Activated T-cell treated with anti-CD3 and anti-CD28 coated beads for 24 hours (primary cell): Measurements from ENCODE around the gene BRD7.

ENCODE experiments used
- DNase-seq: peaks from one replicate; pipeline ENCODE4 v3.0.0-alpha.2; 2020; ENCODE audit warnings: low read depth

BRD7 gene

DNA sequence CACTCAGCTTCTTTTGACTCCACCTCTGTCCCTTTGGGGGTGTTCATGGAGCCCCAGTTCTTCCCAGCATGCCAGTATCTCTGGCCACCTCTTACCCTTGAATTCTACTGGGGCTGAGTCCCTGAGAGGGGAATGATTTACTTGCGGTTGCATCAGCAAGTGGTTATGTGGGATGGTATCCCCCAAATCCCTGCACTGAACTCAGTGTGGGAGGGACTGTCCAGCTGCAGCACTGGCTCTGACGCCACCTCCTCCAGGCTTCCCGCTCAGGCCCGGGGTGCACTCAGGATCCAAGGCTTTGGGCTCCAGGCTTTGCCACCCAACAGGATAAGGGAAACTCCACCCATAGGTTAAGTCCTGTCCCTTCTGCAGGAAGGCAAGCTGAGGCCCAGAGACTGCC lies 21.1 kb upstream of the BRD7 start:
- DNase-seq = no peak

DNA sequence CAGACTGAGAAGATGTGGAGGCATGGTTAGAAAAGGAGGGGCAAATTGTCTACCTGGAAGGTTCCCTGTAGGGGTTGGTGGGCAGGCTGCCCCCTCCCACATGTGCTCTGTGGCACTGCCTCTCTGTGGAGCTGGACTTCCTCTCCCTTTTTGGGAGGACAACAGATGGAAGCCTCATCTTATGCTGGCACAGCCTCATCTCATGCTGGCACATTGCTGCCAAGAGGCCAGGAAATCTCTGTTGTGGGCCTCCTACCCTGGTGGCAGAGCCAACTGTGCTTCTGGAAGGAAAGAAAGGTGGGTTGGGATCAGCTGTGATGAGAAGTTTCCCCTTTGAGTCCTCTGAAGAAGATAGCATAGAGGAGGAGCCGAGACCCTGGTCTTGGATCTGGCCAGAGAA lies 19.7 kb upstream of the BRD7 start:
- no peak for DNase-seq

DNA sequence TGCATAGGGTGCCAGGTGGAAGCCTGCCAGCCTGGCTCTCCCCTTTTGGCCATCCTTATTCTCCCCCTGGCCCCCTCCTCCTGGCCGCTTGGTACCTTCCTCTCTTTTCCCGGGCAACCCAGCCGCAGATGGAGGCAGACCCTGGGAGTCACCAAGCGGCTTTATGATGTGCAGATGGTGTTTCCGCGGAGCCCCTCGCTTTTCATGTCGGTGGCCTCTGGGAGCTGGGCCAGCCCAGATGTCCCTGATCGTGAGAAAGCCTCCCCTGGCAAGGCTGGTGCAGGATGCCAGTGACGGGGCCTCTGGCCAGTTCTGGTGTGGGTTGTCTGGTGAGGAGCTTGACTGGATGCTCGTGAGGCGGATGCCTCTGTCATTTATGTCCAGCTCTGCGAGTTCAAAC lies 18.0 kb upstream of the BRD7 start:
- DNase-seq = no peak

DNA sequence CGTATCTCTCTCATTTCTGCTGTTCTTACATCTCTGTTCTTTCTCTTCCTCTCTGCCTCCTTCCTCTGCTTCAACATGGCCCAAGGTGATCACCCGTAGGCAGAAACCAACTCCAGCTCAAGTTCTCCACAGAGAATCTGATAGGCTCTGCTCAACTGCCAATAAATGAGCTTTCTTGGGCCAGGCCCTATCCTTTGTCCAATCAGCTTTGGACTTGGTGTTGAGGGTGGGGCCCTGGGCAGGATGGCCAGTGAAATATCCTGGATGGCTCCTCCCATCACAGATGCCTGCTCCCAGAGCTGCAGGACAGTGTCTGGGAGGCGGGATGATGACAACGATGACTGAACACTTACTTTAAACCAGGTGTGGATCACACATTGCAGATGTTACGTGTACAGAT lies 17.4 kb upstream of the BRD7 start:
- DNase-seq = no peak

DNA sequence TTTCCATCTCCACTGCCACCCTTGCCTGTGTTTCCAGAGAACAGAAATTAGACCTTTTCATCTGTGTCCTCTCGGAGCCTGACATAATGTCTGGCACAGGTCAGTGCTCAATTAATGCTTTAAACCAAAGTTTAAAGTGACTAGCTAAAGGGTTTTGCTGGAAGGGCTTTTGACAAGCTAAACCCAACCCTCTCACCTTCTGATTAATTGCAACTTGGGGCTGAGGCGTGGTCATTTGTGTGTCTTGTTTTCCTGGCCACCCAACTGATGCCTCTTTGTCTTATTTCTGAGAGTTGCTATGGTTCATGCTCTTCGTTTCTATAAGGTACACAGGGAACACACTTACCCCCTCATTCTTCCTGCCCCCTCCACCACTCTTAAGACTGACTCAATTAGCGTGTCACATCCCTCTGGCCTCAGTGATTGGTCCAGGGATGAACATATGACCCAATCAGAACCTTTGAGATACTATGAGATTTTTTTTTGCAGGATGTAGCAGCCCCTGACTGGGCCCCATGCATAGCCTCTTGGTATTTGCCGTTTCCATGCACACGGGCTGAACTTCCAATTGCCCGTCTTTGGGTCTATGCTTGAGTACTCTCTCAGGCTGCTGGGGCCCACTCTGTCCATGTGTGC lies 15.8 kb upstream of the BRD7 start:
- DNase-seq = no peak

DNA sequence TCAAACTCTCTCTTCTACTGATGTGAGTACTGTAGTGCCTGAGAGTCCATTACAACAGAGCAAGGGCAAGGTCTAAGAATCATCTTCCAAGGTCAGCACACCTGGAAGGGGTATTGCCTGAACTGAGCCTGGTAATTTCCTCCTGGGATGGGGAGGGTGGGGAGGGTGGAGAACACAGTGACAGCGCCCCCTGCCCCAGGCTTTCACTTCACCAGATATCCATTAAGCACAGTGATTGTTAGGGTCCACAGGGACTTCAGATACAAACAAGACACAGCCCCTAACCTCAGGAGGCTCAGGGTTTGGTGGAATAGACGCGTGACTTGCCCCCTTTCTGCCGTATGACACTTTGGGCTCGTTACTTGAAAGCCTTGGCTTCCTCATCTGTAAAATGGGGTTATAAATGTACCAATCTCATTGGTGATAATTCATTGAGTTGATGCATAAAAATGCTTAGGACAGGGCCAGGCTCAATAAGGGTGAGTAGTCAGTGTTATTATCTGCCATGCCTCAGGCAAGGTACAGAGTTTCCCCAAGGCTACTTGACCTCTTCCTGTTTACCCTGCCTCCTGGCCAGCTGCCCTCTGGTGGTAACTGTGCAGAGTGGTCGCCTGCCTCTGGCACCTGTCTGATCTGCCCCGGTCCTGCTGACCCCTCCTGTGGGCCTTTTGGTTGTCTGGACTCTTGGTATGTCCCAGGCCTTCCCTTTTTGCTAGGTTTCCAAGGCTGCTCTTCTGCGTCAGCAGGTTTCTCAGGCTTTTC lies 13.1 kb upstream of the BRD7 start:
- no peak for DNase-seq

DNA sequence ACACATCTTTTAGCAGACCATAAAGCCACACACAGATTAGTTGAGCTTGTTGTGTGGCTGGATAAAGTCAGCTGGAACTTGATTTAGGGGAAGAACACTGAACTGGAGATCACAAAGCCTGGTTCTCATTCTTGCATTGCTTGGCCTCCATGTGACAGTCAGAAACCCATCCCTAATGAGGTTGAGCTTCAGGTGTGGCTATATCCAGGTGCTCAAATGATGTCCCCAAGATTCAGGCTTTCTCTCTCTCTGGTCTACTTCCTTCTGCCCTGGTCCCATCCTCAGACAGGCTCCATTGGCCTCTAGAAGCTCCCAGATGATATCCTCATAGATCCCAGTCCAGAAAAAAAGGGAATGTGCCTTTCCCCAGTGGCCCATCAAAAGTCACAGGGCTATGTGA lies 9.6 kb upstream of the BRD7 start:
- no peak for DNase-seq

DNA sequence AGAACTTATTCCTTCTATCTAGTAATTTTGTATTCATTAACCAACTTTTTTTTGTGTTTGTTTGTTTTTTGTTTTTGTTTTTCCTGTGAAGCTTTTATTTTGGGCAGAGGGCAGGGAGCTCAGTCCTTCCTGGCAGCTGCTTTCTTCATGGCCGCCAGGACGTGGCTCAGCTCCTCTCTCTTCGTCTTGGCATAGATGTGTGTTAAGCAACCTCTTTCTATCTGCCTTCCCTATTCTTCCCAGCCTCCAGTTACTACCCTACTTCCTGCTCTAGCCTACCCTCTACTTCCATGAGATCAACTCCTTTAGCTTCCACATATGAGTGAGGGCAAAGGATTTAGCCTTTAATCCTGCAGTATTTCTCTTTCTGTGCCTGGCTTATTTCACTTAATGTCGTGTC lies 8.2 kb upstream of the BRD7 start:
- no peak for DNase-seq

DNA sequence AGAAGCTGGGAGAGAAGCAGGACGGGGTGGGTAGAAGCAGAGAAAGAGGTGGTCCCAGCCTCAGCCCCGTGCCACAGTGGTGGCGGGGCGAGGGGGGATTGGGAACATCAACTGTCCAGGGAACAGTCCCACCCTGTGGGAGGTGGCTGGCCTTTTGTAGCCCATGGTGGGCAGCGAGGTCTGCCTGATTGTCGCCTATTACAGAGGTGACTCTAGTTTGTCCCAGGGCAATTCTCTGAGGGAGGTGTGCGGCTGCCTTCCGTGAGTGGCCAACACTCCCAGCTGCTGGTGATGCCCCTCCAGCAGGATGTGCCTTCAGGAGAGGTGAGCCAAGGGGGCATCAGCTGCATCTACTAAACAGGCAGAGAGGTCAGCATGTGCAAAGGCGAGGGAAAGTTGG lies 5.0 kb upstream of the BRD7 start:
- DNase-seq = no peak

DNA sequence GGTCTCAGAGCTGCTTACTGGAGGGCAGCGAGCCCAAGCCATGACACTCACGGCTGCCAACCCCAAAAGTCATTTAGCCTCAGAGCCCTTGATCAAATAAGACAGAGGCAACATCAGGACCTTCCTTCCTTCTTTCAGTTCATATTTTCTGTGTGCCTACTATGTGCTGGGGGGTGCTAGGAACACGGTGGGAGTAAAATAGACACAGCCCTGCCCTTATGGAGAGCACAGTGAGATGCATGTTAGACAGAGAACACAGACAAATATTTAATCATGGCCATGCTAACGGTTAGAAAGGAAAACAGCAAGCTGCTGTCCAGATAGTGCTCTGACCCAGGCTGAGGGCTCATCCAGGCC lies 4.5 kb upstream of the BRD7 start:
- no peak for DNase-seq

DNA sequence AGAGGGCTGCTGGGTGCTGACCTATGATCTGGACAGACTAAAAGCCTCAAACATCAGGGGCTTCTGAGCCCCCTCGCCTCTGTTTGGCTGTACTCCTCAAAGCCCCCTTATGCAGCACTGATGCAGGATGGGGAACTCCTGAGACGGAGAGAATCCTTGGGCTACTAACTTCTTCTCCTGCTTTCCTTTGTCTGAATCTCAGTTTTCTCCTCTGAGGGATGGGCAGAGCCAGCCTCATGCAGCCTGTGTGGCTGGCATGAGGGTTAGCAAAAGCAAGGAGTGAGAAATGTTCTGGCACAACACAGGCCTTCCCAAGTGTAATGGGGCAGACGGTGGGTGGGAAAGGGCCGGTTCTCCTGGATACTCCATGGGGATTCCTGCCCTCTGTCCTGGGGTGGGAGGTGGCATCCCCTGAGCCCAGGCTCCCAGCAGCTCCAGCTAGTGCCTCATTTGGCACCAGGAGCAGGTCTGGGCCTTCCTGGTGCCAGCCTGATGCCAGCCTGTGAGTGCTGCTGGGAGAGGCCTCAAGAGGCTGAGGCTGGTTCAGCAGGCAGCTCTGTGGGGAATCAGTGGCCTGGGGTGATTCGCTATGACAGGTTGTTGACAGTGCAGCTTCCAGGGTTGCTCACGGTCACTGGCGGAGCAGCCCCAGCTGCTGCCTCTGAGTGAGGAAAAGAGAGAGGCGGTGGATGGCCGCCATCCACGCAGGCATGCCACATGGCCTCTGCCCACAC lies 4.0 kb upstream of the BRD7 start:
- DNase-seq = no peak

DNA sequence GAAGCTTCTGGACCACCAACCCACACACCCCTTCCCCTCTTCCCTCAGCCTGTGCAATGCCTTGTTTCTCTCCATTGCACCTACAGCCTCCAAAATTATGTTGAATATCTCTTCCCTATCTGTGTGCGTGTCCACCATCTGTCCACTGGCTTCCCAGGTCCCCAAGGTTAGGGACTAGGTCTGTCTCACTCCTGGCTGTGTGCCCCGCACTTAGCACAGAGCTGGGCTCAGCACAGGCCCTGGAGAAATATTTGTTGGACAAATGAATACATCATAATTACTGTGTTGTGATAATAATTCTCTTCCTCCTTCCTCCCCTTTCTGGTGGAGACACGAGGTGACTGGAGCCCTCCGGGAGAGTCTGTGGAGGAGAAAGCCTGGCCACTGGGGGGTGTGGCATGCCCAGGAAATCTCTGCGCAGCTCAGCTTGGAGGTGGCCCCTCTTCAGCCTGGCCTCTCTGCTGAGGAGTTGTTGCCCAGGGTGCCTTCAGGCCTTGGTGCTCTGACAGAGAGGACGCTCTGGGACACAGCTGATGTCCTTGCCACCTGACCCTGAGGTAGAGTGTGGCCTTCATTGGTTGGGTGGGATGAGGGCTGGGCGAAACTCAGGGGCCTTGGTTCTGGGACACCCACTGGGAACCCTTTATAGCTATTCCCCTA lies 3.3 kb upstream of the BRD7 start:
- DNase-seq = no peak

DNA sequence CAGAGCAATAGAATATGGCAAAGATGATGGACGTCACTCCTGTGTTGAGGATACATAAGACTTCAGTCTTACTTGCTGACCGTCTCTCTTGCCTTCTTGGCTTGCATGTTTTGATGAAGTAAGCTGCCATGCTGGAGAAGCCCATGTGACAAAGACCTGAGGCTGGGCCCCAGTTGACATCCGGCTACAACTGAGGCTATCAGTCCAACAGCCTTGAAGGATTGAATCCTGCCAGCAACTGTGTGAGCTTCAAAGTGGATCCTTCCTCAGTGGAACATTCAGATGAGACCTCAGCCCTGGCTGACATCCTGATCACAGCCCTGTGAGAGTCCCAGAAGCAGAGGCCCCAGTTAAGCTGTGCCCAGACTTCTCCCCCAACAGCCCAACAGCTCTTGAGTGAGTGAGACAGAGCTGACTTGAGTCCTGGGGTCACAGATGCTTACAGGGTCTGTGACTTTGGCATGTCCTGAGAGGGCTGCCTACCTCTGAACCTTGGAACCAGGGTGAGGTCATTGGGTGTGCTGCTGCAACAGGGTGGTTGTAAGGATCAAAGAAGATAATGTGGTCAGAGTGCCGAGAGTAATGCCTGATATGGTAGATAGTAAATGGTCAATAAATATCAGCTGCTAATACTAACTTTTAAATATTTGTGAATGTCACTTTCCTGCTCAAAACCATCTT lies 2.4 kb upstream of the BRD7 start:
- no peak for DNase-seq

DNA sequence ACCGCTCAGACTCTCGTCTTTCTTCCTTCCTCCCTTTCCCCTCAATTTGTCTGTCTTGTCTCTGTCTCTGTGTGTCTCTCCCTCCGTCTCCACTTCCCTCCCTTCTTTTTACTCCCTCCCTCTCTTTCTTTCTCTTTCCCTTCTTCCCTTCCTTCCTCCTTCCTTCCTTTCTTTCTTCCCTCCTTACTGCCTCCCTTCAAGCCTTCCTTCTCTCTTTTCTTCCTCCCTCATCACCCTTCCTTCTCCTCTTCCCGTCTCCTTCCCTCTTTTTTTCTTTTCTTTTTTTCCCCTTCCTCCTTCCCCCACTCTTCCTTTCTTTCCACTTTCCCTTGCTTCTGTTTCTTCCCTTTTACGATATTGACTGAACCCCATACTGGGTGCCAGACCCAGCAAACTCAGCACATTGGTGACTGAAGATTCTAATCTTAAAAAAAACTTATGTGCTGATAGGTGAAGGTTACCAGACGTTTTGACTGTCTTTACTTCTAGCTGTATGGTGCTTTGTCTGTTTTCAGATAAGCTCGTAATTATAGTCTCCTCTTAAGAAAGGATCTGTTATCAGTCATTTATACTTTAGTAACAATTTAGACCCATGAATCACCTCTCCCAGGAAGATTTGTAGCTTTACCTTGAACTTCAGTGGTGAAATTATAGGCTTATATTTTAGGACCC lies 481 bp upstream of the BRD7 start:
- no peak for DNase-seq

DNA sequence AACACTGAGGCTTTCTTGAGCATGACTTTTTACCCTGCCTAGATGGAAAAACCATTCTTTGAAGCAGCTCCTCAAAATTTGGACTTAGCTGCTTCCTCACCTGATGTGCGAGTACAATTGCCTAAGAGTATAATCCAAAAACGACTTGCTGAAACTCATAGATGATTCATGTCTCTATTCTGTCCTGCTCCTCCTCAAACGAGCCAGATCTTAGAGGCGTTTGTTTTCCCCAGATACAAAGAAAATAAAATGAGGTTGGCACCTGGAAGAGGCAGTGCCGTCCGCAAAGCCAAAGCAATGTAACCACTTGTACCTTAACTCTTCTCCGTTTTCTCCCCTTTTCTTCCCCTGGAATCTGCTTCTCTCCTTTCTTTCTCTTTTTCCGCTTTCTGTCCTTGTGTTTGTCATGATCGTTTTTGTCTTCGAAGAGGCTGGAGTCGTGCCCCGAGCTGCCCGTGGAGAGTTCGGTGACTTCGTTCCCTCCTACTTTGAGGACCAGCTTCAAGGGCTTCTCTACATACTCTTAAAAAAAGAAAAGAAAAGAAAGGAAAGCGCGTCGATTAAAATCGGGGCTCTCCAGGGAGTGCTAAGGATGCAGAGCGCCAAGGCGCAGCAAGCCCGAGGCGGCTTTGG lies 895 bp downstream of the BRD7 start:
- peak; percentile 15 for DNase-seq

DNA sequence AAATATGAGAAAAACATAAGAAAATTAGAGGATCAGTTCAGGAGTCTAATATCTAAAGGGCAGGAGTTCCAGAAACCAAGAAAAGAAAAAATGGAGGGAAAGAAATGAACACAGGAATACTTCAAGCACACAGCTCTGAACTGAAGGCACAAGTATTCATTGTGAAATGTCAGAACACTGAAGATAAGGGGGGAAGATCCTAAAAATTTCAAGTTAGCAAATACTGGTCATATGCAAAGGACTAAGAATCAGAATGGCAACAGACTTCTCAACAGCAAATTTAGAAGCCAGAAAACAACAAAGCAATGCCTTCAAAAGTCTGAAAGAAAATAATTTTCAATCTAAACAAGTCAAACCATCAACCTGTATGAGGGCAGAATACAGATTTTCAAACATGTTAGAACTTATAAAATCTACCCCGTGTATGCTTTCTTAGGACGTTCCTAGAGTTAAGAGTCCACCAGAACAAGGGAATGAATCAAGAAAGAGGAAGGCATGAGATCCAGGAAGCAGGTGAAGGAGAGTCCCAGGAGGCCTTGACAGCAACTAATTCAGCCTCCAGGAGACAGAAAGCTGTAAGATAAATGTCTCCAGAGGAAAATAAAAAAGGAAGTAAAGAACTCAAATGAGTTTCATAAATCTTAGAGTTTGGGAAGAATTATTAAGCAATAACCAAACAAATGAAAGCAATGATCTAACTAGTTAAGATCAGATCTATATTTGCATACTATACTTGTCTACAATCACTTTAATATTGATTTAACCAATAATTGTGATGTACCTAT lies 2.8 kb downstream of the BRD7 start:
- DNase-seq = no peak

DNA sequence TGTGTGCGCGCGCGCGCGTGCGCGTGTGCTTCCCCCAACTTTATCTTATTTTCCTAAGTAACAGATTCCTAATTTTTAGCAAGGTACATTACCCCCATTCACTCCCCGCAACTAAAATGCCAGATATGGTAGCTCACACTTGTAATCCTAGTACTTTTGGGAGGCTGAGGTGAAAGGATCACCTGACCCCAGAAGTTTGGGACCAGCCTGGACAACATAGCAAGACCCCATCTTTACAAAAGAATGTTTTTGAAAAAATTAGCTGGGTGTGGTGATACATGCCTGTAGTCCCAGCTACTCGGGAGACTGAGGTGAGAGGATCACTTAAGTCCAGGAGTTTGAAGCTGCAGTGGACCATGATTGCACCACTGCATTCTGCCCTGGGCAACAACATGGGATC lies 5.1 kb downstream of the BRD7 start:
- no peak for DNase-seq

DNA sequence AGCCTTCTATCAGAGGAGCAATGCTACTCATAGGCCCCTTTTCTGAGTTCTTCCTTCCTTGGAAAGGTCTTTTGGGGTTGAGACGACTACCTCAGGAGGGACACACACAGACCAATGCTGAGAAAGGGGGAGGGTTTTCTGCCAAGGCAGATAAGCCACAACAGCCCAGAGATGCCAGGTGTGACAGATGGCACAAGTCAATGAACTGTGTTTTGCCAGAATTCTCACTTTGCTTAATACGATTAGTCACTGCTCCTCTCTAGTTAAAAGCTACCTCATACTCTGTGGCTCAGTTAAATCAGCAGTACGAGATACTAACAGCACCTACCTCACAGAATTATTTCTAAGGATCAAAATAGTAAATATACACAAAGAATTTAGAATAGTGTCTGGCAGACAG lies 8.0 kb downstream of the BRD7 start:
- no peak for DNase-seq

DNA sequence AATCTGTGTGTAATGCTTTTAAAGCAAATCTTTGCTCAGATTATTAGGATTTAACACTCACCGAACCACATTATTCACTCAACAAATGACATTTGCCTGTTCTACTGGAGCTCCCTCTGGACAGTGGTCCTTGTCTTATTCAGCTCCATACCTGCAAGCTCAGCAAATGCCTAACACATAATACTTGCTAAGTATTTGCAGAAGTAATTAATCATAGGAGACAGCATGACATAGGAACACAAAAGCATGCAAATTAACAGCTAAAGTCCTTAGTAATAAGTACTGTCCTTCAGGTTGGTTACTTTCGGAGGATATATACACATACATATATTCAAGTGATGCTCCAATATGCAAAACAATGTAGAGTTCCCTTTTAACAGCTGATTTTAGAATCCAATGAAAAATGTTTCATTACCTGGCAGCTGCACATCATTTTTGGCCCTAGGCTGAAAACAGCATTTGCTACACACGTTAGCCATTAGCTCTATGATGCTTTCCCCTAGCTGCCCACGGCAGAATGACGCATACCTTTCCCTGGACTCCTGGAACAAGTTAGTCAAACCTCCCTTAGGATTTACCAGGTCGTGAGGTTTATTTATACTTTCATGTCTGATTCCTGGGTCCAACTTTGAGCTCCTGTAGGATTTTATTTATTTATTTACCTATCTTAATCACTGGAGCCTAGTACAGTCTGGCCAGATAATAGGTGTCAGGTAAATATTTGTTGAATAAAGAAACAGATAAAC lies 8.6 kb downstream of the BRD7 start:
- no peak for DNase-seq

DNA sequence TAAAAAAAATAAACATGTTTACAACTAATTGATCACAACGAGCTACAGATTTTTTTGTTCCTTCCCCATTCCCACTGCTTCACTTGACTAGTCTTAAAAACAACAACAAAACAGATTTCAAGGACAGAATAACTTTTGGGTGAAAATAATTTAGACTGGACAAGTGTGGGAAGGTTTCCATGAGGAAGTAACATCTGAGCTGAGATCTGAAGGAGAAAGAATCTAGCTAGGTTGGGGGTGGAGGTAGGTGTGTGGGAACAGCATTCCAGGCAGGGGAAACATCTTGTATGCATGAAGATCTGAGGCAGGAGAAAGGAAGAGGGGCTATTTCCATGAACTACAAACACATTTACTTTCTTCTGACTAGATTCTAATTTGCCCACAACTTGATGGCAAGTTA lies 9.2 kb downstream of the BRD7 start:
- DNase-seq = no peak
